CD4-positive, alpha-beta memory T cell (primary cell): ENCODE data around the gene RAB3A. TPM values are rescaled to one million over a fixed set of nuclear protein-coding genes. Genes with fewer than 3 reads are reported as not detected.
"Not testable (repeated sequence)": the region's sequence is repeated elsewhere in the genome, so short reads cannot be mapped to it uniquely, and the experiment has no call there.

ENCODE experiments used
- CTCF ChIA-PET: fragments of 350-600 bp; sonication (Branson Sonifier 250); formaldehyde crosslinking; loops from one replicate; lab custom pipeline; 2021; ENCODE audit warnings: inconsistent platforms; ENCODE audit not compliant: partially characterized antibody; lab: Charles Lee
- POLR2A ChIA-PET: fragments of 350-600 bp; sonication (Branson Sonifier 250); formaldehyde crosslinking; loops from one replicate; lab custom pipeline; 2021; ENCODE audit not compliant: partially characterized antibody; lab: Charles Lee
- DNase-seq, 5 donors: peaks; one replicate each; pipeline versions ENCODE4 v3.0.0 to v3.0.0-alpha.2; 2020 to 2022; ENCODE audit warnings: mixed read lengths in 1 of 5
- H3K27ac ChIP-seq: one replicate; pipeline ENCODE4 v1.7.0; 2013; ENCODE audit warnings: low read depth, low read length
- H3K27me3 ChIP-seq: 2 replicates; pipeline ENCODE4 v1.7.0; 2013; ENCODE audit warnings: mild to moderate bottlenecking, low read length, moderate library complexity; ENCODE audit not compliant: insufficient read depth
- H3K36me3 ChIP-seq: 2 replicates; pipeline ENCODE4 v1.7.0; 2013; ENCODE audit warnings: mild to moderate bottlenecking, low read length, moderate library complexity; ENCODE audit not compliant: insufficient read depth
- H3K4me1 ChIP-seq: 2 replicates; pipeline ENCODE4 v1.7.0; 2013; ENCODE audit warnings: mild to moderate bottlenecking, low read length, moderate library complexity; ENCODE audit not compliant: insufficient read depth
- H3K4me3 ChIP-seq, 2 donors: one replicate each; pipeline ENCODE4 v1.7.0; 2013; ENCODE audit warnings: low read length in 2 of 2, mild to moderate bottlenecking in 1 of 2
- H3K9me3 ChIP-seq, 2 donors: one replicate each; pipeline ENCODE4 v1.7.0; 2013; ENCODE audit warnings: low read length in 2 of 2, control low read depth in 1 of 2; ENCODE audit not compliant: control insufficient read depth in 1 of 2
- H3K27ac Mint-ChIP-seq, 7 donors: one replicate each; pipeline ENCODE4 v1.8.0; 2020 to 2021; ENCODE audit warnings: mixed read lengths in 7 of 7, mild to moderate bottlenecking in 6 of 7, inconsistent platforms in 3 of 7, moderate library complexity in 3 of 7
- H3K27me3 Mint-ChIP-seq, 2 donors: one replicate each; pipeline ENCODE4 v1.8.0; 2020 to 2021; ENCODE audit warnings: mixed read lengths in 2 of 2
- H3K36me3 Mint-ChIP-seq, 2 donors: one replicate each; pipeline ENCODE4 v1.8.0; 2020 to 2021; ENCODE audit warnings: mixed read lengths in 2 of 2, inconsistent platforms in 1 of 2, mild to moderate bottlenecking in 1 of 2
- H3K4me1 Mint-ChIP-seq, 4 donors: one replicate each; pipeline ENCODE4 v1.8.0; 2020 to 2021; ENCODE audit warnings: mixed read lengths in 4 of 4, mild to moderate bottlenecking in 1 of 4
- H3K4me3 Mint-ChIP-seq, 8 donors: one replicate each; pipeline ENCODE4 v1.8.0; 2020 to 2021; ENCODE audit warnings: mixed read lengths in 8 of 8, mild to moderate bottlenecking in 7 of 8, moderate library complexity in 6 of 8, inconsistent platforms in 3 of 8
- H3K9me3 Mint-ChIP-seq, 8 donors: one replicate each; pipeline ENCODE4 v1.8.0; 2020 to 2021; ENCODE audit warnings: mixed read lengths in 8 of 8, mild to moderate bottlenecking in 5 of 8, inconsistent platforms in 3 of 8, moderate library complexity in 1 of 8
- intact Hi-C: fragments of 100-400 bp; cut with micrococcal nuclease; formaldehyde crosslinking; loops from one replicate; pipeline ENCODE4 v1.15.1; 2023
- polyA plus RNA-seq, 2 donors: library from polyadenylated mRNA; unstranded; fragments of 300-500 nt; fragmentation: Illumina TruSeq; gene quantifications; one replicate each; pipeline ENCODE4 v1.2.3, GENCODE V29; 2021
- total RNA-seq, 2 experiments: library from RNA; stranded (reverse); gene quantifications; one replicate each; pipeline ENCODE4 v1.2.3, GENCODE V29; 2021

The RAB3A gene
- total and polyA plus RNA-seq, 4 experiments from 2014 or later: 0.59 to 4.8 (median 2.9) TPM

DNA sequence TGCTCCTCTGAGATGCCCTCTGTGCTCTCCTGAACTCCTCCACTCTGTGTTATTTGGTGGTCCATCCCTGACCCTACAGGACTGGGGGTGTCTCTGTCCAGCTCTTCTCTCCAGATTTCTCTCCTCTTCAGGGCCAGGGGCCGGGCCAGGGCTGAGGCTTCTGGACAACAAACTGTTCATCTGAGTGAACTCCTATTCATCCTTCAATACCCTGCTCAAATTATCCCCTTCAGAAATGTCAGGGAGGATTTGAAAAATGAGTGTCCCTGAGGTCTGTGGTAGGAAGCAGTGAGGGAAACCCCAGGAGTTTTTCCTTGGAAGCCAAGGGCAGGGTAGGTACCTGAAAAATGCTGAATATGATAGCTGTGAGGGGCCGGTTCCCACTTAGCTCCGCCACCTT lies 14.8 kb upstream of the RAB3A start:
- Mint-ChIP-seq H3K4me3 (no peak overlapping the region), H3K9me3 (peaks cover 0 to 1% (median 0%) of the 10 kb centered on the region in 8 donors), H3K4me1 (peaks cover 3 to 5% (median 4%) of the 10 kb centered on the region in 4 donors), H3K36me3 (no peaks in the 10 kb centered on the region), H3K27me3 (peaks cover 14 to 18% of the 10 kb centered on the region in 2 donors), H3K27ac (no peak overlapping the region)
- ChIA-PET CTCF (interaction anchor here (1.4 kb wide), 2 partner anchors 9 to 31 kb away, joined by 5 to 8 read pairs; no protein-coding TSS in a partner anchor), POLR2A (interaction anchor here (0.6 kb wide), 1 partner anchor 14 kb away, joined by 4 read pairs; no protein-coding TSS in a partner anchor)
- Histone ChIP-seq H3K9me3 (no peaks in the 10 kb centered on the region), H3K4me1 (no peaks in the 10 kb centered on the region), H3K36me3 (no peaks in the 10 kb centered on the region), H3K4me3 (no peak overlapping the region), H3K27me3 (no peaks in the 10 kb centered on the region), H3K27ac (no peak overlapping the region)
- DNase-seq: no peak
- intact Hi-C loops: no loop called here

DNA sequence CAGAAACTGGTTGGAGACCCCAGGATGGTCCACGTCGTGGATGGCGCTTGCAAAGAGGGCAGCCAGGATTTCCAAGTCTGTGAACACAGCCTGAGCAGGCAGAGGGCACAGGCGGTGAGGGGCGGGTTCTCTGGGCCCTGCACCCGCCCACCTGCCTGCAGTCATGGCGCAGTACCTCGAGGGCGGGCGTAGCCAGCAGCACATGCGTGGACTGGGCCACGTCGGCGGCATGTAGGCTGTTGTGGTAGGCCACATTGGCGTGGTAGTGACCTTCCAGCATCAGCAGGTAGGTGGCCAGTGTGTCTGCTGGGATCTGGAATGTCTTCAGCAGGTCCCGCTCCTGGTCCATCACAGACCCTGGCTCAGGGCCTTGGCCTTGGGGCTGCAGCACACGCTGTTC lies 14.3 kb upstream of the RAB3A start:
- peaks cover 0 to 1% (median 0%) of the 10 kb centered on the region in 8 donors for H3K9me3 Mint-ChIP-seq
- POLR2A ChIA-PET: interaction anchor here (0.6 kb wide), 1 partner anchor 14 kb away, joined by 4 read pairs; no protein-coding TSS in a partner anchor
- Histone ChIP-seq H3K27ac (no peak overlapping the region), H3K9me3 (no peaks in the 10 kb centered on the region), H3K27me3 (no peaks in the 10 kb centered on the region), H3K4me3 (no peak overlapping the region), H3K4me1 (no peaks in the 10 kb centered on the region), H3K36me3 (no peaks in the 10 kb centered on the region)
- CTCF ChIA-PET: no interaction called here
- peaks cover 3 to 5% (median 4%) of the 10 kb centered on the region in 4 donors for H3K4me1 Mint-ChIP-seq
- intact Hi-C loops: no loop called here
- no peak overlapping the region for H3K4me3 Mint-ChIP-seq
- no peak overlapping the region for H3K27ac Mint-ChIP-seq
- peaks cover 14 to 15% of the 10 kb centered on the region in 2 donors for H3K27me3 Mint-ChIP-seq
- no peaks in the 10 kb centered on the region for H3K36me3 Mint-ChIP-seq
- DNase-seq: no peak

DNA sequence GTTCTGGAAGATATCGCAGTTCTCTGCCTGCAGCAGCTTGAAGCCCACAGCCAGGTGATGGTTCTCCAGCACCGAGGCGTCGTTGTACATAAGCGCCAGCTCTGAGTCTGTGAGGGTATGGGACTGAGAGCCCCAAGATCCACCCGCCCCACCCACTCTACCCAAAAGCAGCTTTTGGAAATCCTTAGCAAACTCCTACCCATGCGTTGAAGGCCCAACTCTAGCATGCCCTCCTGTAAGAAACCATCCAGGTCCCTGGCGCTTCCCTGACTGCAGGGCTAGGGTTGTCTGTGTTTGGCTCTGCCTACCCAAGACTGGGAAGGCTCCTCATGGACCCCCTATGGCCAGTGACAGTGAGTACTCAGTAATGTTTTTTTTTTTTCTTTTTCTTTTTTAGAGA lies 12.9 kb upstream of the RAB3A start:
- ChIA-PET CTCF (interaction anchor here (1.4 kb wide), 1 partner anchor 38 kb away, joined by 4 read pairs; a partner anchor contains a TSS), POLR2A (no interaction called here)
- Mint-ChIP-seq H3K4me3 (no peak overlapping the region), H3K27me3 (peaks cover 10 to 13% of the 10 kb centered on the region in 2 donors), H3K27ac (no peak overlapping the region), H3K9me3 (peaks cover 0 to 1% (median 0%) of the 10 kb centered on the region in 8 donors), H3K4me1 (peaks cover 3 to 5% (median 4%) of the 10 kb centered on the region in 4 donors), H3K36me3 (no peaks in the 10 kb centered on the region)
- H3K36me3 ChIP-seq: no peaks in the 10 kb centered on the region
- intact Hi-C loops: no loop called here
- H3K4me3 ChIP-seq: no peak overlapping the region
- H3K27me3 ChIP-seq: no peaks in the 10 kb centered on the region
- no peak for DNase-seq
- H3K4me1 ChIP-seq: no peaks in the 10 kb centered on the region
- no peaks in the 10 kb centered on the region for H3K9me3 ChIP-seq
- no peak overlapping the region for H3K27ac ChIP-seq

DNA sequence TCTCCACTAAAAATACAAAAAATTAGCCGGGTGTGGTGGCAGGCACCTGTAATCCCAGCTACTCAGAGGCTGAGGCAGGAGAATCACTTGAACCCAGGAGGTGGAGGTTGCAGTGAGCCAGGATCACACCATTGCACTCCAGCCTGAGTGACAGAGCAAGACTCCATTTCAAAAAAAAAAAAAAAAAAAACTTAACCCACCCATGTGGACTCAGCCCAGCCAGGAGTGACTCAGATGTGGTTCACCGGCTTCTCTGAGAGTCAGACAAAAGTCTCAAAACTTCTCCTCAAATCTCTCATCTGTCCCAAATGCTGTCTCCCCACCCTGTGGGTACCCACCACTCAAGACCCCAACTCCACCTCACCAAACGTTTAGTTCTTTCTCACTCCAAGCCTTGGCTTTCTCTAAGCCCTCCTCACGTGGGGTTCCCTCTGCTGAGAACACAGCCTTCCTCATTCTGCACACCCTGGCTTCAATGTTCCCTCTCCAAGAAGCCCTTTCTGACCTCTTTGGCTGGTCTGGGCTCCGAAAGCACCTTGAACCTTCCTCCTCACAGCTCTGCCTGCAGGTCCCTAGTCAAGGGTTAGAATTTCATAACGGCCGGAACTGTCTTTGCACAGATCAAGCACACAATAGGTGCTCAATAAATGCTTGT lies 11.1 kb upstream of the RAB3A start:
- POLR2A ChIA-PET: no interaction called here
- Histone ChIP-seq H3K36me3 (no peaks in the 10 kb centered on the region), H3K4me1 (no peaks in the 10 kb centered on the region), H3K4me3 (no peak overlapping the region), H3K9me3 (no peaks in the 10 kb centered on the region), H3K27ac (no peak overlapping the region), H3K27me3 (no peaks in the 10 kb centered on the region)
- CTCF ChIA-PET: interaction anchor here (1.1 kb wide), 1 partner anchor 39 kb away, joined by 3 read pairs; no protein-coding TSS in a partner anchor
- Mint-ChIP-seq H3K4me3 (no peak overlapping the region), H3K36me3 (no peaks in the 10 kb centered on the region), H3K27ac (peak overlapping the region in 2 of 7 donors; percentile 29 to 57), H3K9me3 (peaks cover 0 to under 1% (median 0%) of the 10 kb centered on the region in 8 donors), H3K4me1 (peaks cover 0 to 3% (median 2%) of the 10 kb centered on the region in 4 donors), H3K27me3 (peaks cover 4 to 9% of the 10 kb centered on the region in 2 donors)
- DNase-seq: no peak
- intact Hi-C loops: no loop called here

DNA sequence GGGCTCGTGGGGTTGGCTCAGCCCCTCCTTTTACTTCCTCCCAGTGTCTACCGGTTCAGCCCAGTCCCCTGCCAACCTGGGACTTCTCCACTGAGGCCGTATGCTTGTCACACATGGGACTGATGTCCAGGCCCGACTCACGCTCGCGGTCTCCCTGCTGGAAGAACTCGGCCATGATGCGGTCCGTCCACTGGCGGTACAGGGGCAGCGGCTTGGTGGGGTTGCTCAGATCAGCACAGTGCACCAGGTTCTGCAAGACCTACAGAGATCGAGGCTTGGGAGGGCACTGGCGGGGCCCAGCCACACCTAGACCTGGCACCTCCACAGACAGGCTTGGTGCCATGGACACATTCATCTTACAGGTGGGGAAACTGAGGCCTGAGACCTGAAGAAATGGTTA lies 7.8 kb upstream of the RAB3A start:
- Histone ChIP-seq H3K27ac (no peak overlapping the region), H3K27me3 (no peaks in the 10 kb centered on the region), H3K4me3 (no peak overlapping the region), H3K36me3 (no peaks in the 10 kb centered on the region), H3K4me1 (no peaks in the 10 kb centered on the region), H3K9me3 (no peaks in the 10 kb centered on the region)
- H3K9me3 Mint-ChIP-seq: peaks cover 0 to 1% (median 0%) of the 10 kb centered on the region in 8 donors
- intact Hi-C loops: no loop called here
- ChIA-PET POLR2A (interaction anchor here (0.6 kb wide), 1 partner anchor 123 kb away, joined by 3 read pairs; no protein-coding TSS in a partner anchor), CTCF (interaction anchor here (2.0 kb wide), 1 partner anchor 40 kb away, joined by 5 read pairs; no protein-coding TSS in a partner anchor)
- H3K36me3 Mint-ChIP-seq: no peaks in the 10 kb centered on the region
- H3K4me3 Mint-ChIP-seq: no peak overlapping the region
- H3K27ac Mint-ChIP-seq: no peak overlapping the region
- DNase-seq: no peak
- H3K4me1 Mint-ChIP-seq: no peaks in the 10 kb centered on the region
- peaks cover 4 to 6% of the 10 kb centered on the region in 2 donors for H3K27me3 Mint-ChIP-seq

DNA sequence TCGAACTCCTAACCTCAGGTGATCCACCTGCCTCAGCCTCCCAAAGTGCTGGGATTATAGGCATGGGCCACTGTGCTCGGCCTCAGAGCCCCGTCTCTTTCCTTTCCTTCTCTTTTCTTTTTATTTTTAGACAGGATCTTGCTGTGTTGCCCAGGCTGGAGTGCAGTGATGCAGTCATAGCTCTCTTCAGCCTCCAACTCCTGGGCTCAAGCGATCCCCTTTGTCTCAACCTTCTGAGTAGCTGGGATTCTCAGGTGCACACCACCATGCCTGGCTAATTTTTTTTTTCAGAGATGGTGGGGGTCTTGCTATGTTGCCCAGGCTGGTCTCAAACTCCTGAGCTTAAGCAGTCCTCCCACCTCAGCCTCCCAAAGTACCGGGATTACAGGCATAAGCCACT lies 6.1 kb upstream of the RAB3A start:
- H3K9me3 Mint-ChIP-seq, H3K4me3 ChIP-seq, H3K36me3 ChIP-seq, H3K9me3 ChIP-seq, intact Hi-C loops, H3K4me1 ChIP-seq, DNase-seq, H3K4me3 Mint-ChIP-seq, H3K27me3 ChIP-seq, H3K27me3 Mint-ChIP-seq, H3K36me3 Mint-ChIP-seq, H3K27ac ChIP-seq, H3K27ac Mint-ChIP-seq, H3K4me1 Mint-ChIP-seq: not testable (repeated sequence)
- POLR2A ChIA-PET: interaction anchor here (0.6 kb wide), 1 partner anchor 121 kb away, joined by 4 read pairs; no protein-coding TSS in a partner anchor
- CTCF ChIA-PET: interaction anchor here (0.7 to 10.7 kb wide), 8 partner anchors 9 to 204 kb away, joined by 3 to 150 read pairs (median 5); a partner anchor contains a TSS
